Effector CD4-positive, alpha-beta T cell (primary cell): ENCODE results near the gene SV2B.

Source experiments
- DNase-seq: peaks from one replicate; pipeline ENCODE4 v3.0.0-alpha.2; 2020

Gene SV2B

DNA sequence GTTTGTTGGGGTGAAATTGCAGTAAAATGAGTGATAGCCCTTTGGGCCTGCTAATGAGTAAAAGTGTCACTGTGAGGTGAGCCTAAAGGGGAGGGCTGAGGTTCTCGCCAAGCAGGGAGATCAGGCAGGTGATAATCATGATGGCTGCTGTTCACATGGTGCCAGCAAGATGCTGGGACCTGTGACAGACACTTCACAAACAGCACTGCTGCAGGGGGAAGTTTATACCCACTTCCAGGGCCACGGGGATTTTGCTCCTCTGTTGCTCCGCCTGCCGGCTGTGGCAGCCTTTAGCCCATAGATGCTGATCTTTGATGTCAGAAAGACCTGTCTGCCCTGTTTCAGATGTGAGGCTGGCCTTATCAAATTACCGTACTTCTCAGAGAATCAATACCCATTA, 96.7 kb downstream of the SV2B start:
- DNase-seq, result no peak

- no peak for DNase-seq
Observed at GRCh38 chr15:91199511-91199910, 99.5 kb downstream of the SV2B start.

DNA sequence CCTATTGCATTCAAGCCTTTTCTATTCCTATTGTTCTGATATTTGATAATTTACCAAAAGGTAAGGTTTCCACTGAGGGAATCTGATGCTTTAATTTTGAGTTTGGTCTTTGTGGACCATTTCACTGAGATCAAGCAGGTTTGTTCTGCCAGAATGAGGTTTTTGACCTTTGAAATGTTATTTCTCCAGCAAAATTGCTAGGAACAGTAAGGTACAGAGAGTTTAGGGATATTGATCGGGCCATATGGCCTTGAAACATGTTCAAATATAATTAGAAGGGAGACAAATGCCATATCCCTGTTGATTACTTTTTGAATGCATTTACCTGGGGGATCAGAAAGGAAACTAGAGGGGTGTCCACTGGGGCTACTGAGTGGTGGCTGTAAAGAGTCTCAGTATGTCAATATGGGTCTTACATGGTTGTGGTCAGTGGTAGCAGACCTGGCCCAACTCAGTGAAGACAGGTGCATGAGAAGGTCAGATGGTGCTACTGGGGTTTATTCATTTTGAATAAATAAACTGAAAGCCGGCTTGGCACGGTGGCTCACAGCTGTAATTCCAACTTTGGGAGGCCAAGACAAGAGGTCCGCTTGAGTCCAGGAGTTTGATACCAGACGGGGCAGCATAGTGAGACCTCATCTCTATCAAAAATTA, 100.2 kb downstream of the SV2B start:
- DNase-seq, result no peak

DNA sequence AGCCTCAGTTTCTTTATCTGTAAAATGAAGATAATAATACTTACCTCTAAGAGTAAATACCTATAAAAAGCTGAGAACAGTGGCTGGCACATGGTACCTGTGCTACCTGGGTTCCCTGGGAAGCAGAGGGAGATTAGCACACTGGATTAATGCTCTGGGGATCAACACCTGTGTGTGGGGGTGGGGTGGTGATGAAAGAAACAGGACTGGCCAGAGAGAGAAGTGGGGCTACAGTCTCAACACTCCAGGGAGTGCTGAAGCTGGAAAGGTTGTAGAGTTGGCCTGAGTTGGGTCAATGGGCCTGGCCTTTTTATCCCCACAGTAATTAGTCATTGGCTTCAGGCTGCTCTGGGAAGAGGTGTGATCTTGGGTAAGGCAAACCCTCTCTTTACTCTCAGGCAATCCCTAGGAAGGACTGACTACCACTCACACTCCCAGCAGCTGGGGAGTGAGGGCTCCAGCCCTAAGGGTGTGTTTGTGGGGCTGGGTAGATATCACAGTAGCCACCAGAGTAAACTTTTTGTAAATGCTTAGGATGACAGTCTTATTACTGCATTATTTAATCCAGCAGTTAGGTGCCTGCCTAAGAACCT, 102.5 kb downstream of the SV2B start:
- no peak for DNase-seq

DNA sequence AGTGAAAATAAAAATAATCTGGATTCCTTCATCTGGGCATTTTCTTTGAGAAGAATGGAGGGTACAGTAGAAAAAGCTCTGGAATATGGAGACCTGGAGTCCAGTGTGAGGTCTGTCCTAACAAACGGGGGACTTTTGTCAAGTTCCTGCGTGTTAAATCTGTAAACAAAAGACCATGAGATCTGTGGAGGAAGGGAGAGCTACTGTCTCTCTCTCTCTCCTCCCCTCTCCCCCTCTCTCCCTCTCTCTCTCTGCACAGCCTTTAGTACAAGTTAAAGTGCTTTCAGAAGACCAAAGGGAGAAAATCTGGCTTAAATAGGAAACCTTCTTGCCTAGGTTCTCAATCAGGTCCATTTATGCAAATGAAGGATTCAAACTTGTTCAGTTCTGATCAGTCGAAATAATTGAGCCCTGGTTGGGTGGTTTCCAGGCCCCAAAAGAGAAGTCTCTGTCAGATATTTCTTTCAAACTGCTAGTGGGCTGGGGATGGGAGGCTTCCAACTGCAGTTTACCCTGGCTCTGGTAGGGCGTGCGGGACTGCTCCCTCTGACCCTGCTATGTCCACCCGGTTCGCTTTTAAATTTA, 103.7 kb downstream of the SV2B start:
- no peak for DNase-seq

- no peak for DNase-seq
Observed at GRCh38 chr15:91208371-91208770, 108.3 kb downstream of the SV2B start.

DNA sequence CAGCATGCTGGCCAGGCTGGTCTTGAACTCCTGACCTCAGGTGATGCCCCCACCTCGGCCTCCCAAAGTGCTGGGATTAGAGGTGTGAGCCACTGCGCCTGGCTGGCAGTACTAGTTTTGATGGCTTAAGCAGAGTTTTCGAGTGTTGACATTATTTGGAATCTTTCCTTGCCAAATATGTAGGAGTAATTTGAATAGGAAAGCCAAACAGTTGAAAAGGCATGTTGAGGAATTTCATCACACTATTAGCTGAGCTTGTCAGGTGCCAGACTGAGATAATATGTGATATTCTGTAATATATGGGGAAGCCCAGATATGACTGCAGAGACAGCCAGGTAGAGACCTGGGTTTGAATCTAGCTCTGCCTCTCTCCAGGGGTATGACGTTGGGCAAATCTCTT, 109.3 kb downstream of the SV2B start:
- DNase-seq, result no peak

- no peak for DNase-seq
Observed at GRCh38 chr15:91209726-91210125, 109.7 kb downstream of the SV2B start.

DNA sequence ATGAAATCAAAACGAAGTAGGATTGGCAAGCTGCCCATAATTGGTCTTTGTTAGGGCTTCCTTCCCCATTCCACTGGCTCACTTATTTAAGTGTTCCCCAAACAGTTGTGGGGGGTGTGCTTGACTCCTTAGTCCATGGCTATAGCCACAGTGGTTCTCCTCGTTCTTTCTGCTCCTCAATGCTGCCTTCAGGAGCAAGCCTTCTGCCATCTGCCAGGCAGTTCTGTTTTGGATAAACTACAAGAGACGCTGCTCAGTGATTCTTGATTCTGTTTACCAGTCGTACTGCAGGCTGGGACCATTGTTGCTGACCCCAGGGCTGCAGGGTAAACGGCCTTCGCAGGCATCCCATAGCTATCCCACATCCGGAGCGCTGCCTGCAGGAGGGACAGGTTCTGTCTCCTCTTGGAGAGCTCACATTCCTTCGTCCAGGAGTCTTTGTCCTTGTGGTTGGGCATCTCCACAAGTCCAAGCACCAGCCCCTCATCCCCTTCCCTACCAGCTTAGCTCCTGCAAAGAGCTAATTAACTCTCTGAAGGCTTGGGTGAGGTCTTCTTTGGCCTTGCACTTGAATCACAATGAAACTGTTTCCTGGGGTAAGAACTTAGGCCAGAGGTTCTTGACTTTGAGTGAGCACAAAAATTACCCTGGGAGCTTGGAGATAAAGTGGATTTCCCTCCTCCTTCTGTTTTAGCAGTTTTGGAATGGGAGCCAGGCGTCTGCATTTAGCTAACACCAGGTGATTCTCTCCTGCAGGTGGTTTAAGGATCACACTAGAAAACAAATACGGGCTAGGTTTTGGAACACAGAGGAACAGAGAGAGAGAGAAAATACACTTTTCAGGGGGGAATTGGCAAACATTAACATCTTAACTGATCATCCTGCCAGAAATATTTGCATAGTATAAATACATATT, 114.9 kb downstream of the SV2B start:
- DNase-seq, result no peak

- no peak for DNase-seq
Observed at GRCh38 chr15:91216000-91216399, 115.9 kb downstream of the SV2B start.

DNA sequence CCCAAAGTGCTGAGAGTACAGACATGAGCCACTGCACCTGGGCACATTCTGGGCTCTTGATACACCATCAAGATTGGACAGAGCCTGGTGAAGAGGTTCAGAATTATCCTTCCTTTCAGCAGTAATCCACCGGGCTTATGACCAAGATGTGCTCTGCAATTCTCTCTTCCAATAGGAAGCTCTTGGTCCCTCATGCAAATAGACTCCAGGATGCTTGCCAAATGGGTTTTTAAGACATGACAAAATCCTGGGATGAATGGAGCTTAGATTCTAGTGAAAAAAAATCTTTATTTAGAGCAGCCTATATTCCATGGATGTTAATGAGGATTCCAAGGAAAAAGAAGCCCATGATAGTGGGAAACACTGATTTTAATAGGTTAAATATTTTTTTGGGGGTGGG, 119.1 kb downstream of the SV2B start:
- DNase-seq, result no peak

- DNase-seq, result no peak
Observed at GRCh38 chr15:91222052-91222451, 122.0 kb downstream of the SV2B start.

- DNase-seq, result no peak
Observed at GRCh38 chr15:91223863-91224262, 123.8 kb downstream of the SV2B start.

DNA sequence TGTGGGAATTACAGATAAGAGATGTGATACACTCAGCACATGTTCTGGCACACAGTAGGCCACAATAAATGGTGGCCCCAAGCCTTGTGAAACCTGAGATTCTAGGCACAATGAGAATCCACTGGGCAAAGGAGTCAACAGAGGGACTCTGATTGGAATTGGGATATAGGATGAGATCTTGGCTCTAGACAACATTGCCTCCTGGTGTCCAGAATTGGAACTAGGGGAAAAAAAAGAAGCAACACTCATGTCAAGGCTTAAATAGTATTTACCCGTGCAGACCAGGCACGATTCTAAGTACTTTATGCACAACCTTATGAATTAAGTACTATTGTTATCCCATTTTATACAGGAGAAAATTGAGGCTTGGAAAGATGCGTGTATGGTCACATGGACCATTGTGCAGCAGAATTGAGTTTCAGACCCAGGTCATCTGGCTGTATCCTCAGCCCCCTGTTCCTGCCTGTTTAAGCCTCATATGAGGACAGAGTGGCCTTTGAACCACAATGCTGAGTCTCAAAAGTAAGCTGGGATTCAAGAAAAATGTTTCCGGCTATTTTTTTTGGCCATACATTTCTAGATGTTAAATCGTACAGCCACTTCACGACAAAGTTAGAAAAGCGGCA, 124.8 kb downstream of the SV2B start:
- no peak for DNase-seq

DNA sequence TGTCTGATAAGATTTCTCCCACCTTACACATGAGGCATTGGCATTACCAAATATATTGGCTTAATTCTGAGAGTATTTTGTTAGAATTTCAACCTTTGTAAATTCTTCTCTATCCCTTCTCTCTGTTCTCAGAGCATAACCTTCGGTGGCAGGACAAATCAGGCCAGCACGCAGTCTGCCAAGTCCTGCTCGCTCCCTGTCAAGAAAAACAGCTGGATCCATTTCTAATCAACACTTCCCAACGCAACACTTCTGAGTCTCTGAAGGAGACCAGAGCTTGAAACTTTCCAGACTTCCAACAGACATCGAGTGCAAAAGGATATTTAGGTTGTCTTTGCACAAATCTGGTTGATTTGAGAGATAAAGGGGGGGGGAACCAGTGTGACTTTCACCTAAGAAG, 125.7 kb downstream of the SV2B start:
- DNase-seq, result no peak

- DNase-seq, result no peak
Observed at GRCh38 chr15:91227117-91227516, 127.1 kb downstream of the SV2B start.

GRCh38 chr15:91227766-91228165, 127.7 kb downstream of the SV2B start:
- no peak for DNase-seq

DNA sequence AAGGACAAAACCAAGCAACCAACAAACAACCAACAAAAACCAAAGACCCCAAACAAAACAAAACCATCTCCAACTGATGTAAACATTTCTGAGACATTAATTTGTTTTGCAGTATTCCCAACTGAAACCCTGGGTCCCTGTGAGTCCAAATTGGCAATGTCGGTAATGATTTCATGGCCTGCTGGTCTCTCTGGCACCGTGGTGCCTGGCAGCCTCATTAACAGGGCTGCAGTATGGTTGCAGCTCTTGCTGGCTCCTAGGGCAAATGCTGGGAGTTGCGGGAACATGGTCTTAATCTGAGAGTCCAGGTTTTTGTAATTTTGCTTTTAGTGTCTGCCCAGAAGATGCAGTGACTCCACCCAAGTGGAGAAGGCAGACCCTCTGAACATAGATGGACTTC, 128.3 kb downstream of the SV2B start:
- no peak for DNase-seq

- no peak for DNase-seq
Observed at GRCh38 chr15:91228890-91229289, 128.8 kb downstream of the SV2B start.

DNA sequence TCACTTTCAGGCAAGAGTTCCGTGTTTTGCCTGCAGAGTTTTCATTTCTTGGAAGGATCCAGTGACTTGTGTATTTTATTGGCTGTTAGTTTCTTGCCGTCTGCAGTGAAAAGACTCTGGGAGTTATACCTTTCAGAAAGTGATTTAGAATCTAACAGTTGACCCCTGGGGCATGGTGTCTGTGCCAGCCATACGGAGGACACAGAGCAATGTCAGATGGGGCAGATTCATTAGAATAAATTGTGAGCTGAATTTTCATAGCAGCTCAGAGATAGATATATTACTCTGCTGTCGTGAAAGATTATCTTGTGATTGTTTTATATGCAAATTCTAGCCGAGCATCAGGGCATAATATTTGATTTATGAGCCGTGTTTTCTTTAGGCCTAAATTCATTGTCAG, 131.6 kb downstream of the SV2B start:
- no peak for DNase-seq

- no peak for DNase-seq
Observed at GRCh38 chr15:91234759-91235158, 134.7 kb downstream of the SV2B start.

- no peak for DNase-seq
Observed at GRCh38 chr15:91235376-91235775, 135.3 kb downstream of the SV2B start.

GRCh38 chr15:91237445-91237844, 137.4 kb downstream of the SV2B start:
- DNase-seq, result no peak
